GM21576 (cell line): ENCODE results near the gene OR2A14.
"Not testable (repeated sequence)": the region's sequence is repeated elsewhere in the genome, so short reads cannot be mapped to it uniquely, and the experiment has no call there.

Experiments used
- ATAC-seq: cut with Tn5 transposase; IDR thresholded peaks from one replicate; pipeline ENCODE4 v1.9.1; 2021; ENCODE audit warnings: mild to moderate bottlenecking, moderate library complexity; ENCODE audit not compliant: unreplicated experiment

The OR2A14 gene

DNA sequence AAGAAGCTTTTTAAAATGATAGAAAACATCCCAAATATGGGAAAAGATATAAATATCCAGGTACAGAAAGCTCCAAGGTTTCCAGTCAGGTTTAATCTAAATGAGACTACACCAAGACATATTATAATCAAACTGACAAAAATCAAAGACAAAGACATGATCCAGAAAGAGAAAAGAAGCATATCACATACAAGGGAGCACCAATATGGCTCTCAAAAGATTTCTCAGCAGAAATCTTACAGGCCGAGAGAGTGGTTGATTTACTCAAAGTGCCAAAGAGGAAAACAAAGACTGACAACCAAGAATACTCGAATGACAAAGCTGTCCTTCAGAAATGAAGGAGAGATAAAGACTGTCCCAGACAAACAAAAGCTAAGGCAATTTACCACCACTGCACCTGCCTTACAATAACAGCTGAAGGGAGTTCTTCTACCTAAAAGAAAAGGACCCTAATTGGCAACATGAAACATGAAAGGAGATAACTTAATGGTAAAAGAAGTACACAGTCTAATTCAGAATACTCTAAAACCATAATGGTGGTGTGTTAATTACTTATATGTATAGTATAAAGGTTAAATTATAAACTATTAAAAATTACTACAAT is 25.4 kb downstream of the OR2A14 start:
- ATAC-seq, result no peak

DNA sequence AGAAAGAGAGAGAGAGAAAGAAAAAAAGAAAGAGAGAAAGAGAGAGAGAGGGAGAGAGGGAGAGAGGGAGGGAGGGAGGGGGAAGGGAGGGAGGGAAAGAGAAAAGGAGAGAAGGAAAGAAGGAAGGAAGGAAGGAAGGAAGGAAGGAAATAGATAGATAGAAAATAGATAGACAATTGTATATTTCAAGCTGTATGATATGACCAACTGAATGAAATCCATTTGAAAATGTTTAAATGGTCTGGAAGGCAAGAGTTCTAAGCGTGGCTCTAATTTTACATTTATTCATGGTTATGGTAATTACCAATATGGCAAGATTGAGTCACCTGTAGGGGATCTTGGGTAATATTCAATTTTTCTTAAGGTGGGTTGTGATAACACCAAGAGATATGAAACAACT is 35.9 kb downstream of the OR2A14 start:
- ATAC-seq, result no peak

DNA sequence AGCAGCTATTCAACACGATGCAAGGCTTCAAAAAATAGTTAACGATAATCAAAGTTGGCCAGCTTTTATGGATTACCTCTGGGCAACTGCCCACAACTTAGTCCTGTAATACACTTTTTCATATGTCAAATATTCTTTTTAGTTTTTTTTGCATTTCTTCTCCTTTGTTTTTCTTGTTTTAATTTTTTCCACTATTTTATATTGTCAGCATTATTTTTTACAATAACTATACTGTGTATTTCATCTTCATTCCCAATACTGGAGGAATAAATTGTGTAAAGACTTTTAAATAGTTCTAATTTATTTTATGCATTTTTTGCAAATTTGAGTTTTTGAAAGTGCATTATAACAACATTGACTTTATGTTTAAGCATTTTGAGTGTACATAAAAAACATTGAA is 41.8 kb downstream of the OR2A14 start:
- no peak for ATAC-seq

DNA sequence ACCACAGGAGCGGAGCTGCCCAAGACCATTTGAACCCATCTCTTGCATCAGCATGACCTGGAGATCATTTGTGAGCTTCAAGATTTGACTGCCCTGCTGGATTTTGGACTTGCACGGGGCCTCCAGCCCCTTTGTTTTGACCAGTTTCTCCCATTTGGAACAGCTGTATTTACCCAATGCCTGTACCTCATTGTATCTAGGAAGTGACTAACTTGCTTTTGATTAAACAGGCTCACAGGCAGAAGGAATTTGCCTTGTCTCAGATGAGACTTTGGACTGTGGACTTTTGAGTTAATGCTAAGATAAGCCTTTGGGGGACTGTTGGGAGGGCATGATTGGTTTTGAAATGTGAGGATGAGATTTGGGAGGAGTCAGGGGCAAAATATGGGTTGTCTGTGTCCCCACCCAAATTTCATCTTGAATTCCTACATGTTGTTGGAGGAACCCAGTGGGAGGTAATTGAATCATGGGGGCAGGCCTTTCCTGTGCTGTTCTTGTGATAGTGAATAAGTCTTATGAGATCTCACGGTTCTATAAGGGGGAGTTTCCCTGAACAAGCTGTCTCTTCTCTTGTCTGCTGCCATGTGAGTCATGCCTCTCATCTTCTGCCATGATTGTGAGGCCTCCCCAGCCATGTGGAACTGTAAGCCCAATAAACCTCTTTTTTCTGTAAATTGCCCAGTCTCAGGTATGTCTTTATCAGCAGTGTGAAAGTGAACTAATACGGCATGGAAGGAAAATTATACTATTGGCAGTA is 48.8 kb downstream of the OR2A14 start:
- ATAC-seq, result not testable (repeated sequence)

DNA sequence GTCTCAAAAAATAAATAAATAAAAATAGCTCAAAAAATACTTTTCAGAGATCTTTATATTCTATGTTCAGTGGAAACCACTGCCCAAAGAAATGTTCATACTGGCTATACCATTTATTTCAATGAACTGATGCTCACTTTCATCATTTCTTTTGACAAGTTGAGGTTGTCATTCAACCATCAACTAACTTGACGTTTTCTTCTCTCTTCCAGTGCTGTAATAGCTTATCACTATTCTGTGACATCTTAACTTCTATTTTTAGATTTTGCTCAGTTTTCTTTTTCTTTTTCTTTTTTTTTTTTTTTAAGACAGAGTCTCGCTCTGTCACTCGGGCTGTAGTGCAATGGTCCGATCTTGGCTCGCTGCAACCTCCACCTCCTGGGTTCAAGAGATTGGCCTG is 51.6 kb downstream of the OR2A14 start:
- ATAC-seq, result no peak

DNA sequence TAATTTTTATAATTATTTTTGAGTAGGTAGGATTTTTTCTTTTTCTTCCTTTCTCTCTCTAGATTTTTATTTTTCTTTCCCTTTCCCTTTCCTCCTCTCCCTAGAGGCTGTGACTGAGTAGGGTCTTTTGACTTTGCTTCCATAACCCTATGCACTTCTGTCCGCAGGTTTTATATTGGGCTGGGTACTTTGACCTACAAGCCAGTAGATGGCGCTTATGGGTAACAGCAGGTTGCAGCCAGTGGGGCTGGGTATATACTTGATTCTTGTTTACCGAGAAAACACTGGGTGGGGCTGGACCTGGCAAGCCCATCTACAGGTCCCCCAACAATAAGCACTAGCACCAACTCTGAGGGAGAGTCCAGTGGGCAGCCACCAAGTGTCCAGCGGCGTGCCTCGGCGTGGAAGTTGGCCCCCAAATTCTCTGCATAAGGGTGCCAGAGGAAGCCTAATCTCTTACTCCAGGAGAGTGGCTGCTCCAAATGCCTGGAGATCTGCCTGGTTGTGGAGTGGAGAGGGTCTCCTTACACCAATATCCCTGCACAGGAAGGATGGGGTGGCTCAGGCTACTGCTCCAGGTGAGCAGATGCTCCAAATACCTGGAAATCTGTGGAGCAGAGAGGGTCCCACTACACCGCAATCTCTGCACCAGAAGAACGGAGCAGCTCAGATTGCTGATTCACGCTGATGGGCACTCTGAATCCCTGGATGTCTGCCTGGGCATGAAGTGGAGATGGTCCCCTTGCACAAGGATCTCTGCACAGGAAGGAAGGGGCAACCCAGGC is 55.6 kb downstream of the OR2A14 start:
- peak; percentile 97 for ATAC-seq

DNA sequence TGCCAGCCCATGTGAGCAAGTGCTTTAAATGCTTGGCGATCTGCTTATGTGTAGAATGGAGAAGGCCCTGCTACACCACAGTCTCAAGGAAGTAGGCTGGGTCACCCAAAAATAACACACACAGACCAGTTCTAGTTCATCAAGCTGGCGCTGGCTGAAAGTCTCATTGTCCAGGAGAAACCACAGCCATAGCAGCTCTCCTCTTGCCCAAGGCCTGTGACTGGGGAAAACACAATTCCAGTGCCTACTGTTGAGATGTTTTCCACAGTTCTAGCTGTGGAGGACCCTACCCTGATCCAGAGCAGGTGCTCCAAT is 56.1 kb downstream of the OR2A14 start:
- not testable (repeated sequence) for ATAC-seq
